ENCODE measurements around the gene ABHD16B.

GRCh38 chr20:63830841-63831588, 30.3 kb upstream of the ABHD16B start, which contains the start of gene ZBTB46:
- TF ChIP-seq POLR2A (IDR thresholded peaks at IDR 0.05; ENCODE audit: low read depth, low read length) (no peak), TAF1 (IDR thresholded peaks at IDR 0.05; ENCODE audit: low read depth, low read length) (no peak), POLR2AphosphoS5 (IDR thresholded peaks at IDR 0.05; ENCODE audit: low read depth, low read length) (no peak), POU2F2 (IDR thresholded peaks at IDR 0.05; ENCODE audit: low read depth, low read length) (no peak), SPI1 (IDR thresholded peaks at IDR 0.05; ENCODE audit: low read depth, low read length) (no peak), PAX5 (IDR thresholded peaks at IDR 0.05; ENCODE audit: insufficient read depth, low read length, severe bottlenecking) (no peak)
